HUES64 (cell line): ENCODE measurements around the gene EIF2S3. TPM values are rescaled to one million over a fixed set of nuclear protein-coding genes. Genes with fewer than 3 reads are reported as not detected.

Experiments used
- H3K27ac ChIP-seq: 2 replicates; pipeline ENCODE4 v1.7.0; 2013; ENCODE audit warnings: low read depth, low read length, inconsistent platforms
- H3K27me3 ChIP-seq: 2 replicates; pipeline ENCODE4 v1.6.1; 2013; ENCODE audit warnings: mild to moderate bottlenecking, low read length; ENCODE audit not compliant: insufficient read depth
- H3K36me3 ChIP-seq: 2 replicates; pipeline ENCODE4 v1.6.1; 2013; ENCODE audit warnings: mild to moderate bottlenecking, low read length; ENCODE audit not compliant: insufficient read depth
- H3K4me1 ChIP-seq: 2 replicates; pipeline ENCODE4 v1.6.1; 2013; ENCODE audit warnings: mild to moderate bottlenecking, low read length, moderate library complexity; ENCODE audit not compliant: insufficient read depth
- H3K4me3 ChIP-seq: 2 replicates; pipeline ENCODE4 v1.5.1; 2013; ENCODE audit warnings: mild to moderate bottlenecking, low read length, moderate library complexity
- H3K9ac ChIP-seq: 2 replicates; pipeline ENCODE4 v1.6.1; 2013; ENCODE audit warnings: mild to moderate bottlenecking, low read depth, low read length
- H3K9me3 ChIP-seq: 2 replicates; pipeline ENCODE4 v1.6.1; 2013; ENCODE audit warnings: low read depth, low read length; ENCODE audit not compliant: insufficient read depth
- WGBS: fragments of 150-250, 120-280 bp; methylation state at CpG from one replicate; pipeline ENCODE4 v1.1.7; 2013; ENCODE audit warnings: missing lambda C conversion rate; 5-methylcytosine and 5-hydroxymethylcytosine counted together
- polyA plus RNA-seq, 2 experiments: library from polyadenylated mRNA; stranded (reverse); fragments of 50-300 nt; gene quantifications; one replicate each; pipeline ENCODE4 v1.2.3, GENCODE V29; 2013

The EIF2S3 gene
- 115 TPM for polyA plus RNA-seq (2013, experiment 1 of 2)
- 117 TPM for polyA plus RNA-seq (2013, experiment 2 of 2)

- H3K9ac ChIP-seq: no peak within 1 kb of the TSS; the same call in 1 of the 2 replicates
- no peaks in the 10 kb centered on the region for H3K27me3 ChIP-seq
- under 1% methylated on average over 50 of the region's 57 CpGs for WGBS
- peak within 1 kb of the TSS; percentile 57; the same call in 1 of the 2 replicates for H3K27ac ChIP-seq
- no peaks in the 10 kb centered on the region for H3K4me1 ChIP-seq
- H3K4me3 ChIP-seq: no peak within 1 kb of the TSS
- peaks cover 21% of the 10 kb centered on the region for H3K36me3 ChIP-seq
- H3K9me3 ChIP-seq: no peaks in the 10 kb centered on the region
Observed at GRCh38 chrX:24054182-24055042, at the start of gene EIF2S3. TSS of gene EIF2S3 (plus strand) at chrX:24054956. CDS start at chrX:24054969, 13 bp downstream.

GRCh38 chrX:24005028-24005427 is 49.7 kb upstream of the EIF2S3 start:
- Histone ChIP-seq H3K4me3 (no peak overlapping the region), H3K27ac (no peak overlapping the region), H3K4me1 (no peaks in the 10 kb centered on the region), H3K9me3 (no peaks in the 10 kb centered on the region), H3K9ac (no peak overlapping the region), H3K36me3 (peaks cover 28% of the 10 kb centered on the region), H3K27me3 (no peaks in the 10 kb centered on the region)
- 90% methylated on average over 1 of the region's 1 CpG for WGBS

- no peak overlapping the region for H3K27ac ChIP-seq
- H3K4me3 ChIP-seq: no peak overlapping the region
- H3K36me3 ChIP-seq: peaks cover 24% of the 10 kb centered on the region
- no peaks in the 10 kb centered on the region for H3K9me3 ChIP-seq
- no peaks in the 10 kb centered on the region for H3K27me3 ChIP-seq
- WGBS: 95% methylated on average over 9 of the region's 9 CpGs
- H3K9ac ChIP-seq: no peak overlapping the region
- no peaks in the 10 kb centered on the region for H3K4me1 ChIP-seq
Observed at GRCh38 chrX:24005867-24006266, 48.9 kb upstream of the EIF2S3 start.

GRCh38 chrX:24012266-24012665 is 42.5 kb upstream of the EIF2S3 start:
- Histone ChIP-seq H3K27me3 (no peaks in the 10 kb centered on the region), H3K9me3 (no peaks in the 10 kb centered on the region), H3K27ac (no peak overlapping the region), H3K36me3 (no peaks in the 10 kb centered on the region), H3K9ac (no peak overlapping the region), H3K4me3 (no peak overlapping the region), H3K4me1 (no peaks in the 10 kb centered on the region)
- WGBS: 100% methylated on average over 1 of the region's 1 CpG

GRCh38 chrX:24014388-24015018 is 40.3 kb upstream of the EIF2S3 start:
- no peaks in the 10 kb centered on the region for H3K36me3 ChIP-seq
- no peak overlapping the region for H3K4me3 ChIP-seq
- H3K27ac ChIP-seq: no peak overlapping the region
- no peaks in the 10 kb centered on the region for H3K27me3 ChIP-seq
- WGBS: 85% methylated on average over 4 of the region's 5 CpGs
- H3K9me3 ChIP-seq: no peaks in the 10 kb centered on the region
- no peak overlapping the region for H3K9ac ChIP-seq
- no peaks in the 10 kb centered on the region for H3K4me1 ChIP-seq

GRCh38 chrX:24017674-24018073 is 37.1 kb upstream of the EIF2S3 start:
- Histone ChIP-seq H3K4me3 (no peak overlapping the region), H3K27ac (no peak overlapping the region), H3K27me3 (no peaks in the 10 kb centered on the region), H3K9me3 (no peaks in the 10 kb centered on the region), H3K9ac (no peak overlapping the region), H3K36me3 (no peaks in the 10 kb centered on the region), H3K4me1 (no peaks in the 10 kb centered on the region)
- 93% methylated on average over 9 of the region's 9 CpGs for WGBS

GRCh38 chrX:24018809-24019208 is 35.9 kb upstream of the EIF2S3 start:
- H3K4me3 ChIP-seq: no peak overlapping the region
- no peak overlapping the region for H3K27ac ChIP-seq
- 89% methylated on average over 3 of the region's 4 CpGs for WGBS
- no peaks in the 10 kb centered on the region for H3K4me1 ChIP-seq
- H3K9ac ChIP-seq: no peak overlapping the region
- no peaks in the 10 kb centered on the region for H3K9me3 ChIP-seq
- H3K27me3 ChIP-seq: no peaks in the 10 kb centered on the region
- no peaks in the 10 kb centered on the region for H3K36me3 ChIP-seq

GRCh38 chrX:24019448-24019847 is 35.3 kb upstream of the EIF2S3 start:
- Histone ChIP-seq H3K4me3 (no peak overlapping the region), H3K27ac (no peak overlapping the region), H3K4me1 (no peaks in the 10 kb centered on the region), H3K36me3 (no peaks in the 10 kb centered on the region), H3K9ac (no peak overlapping the region), H3K9me3 (no peaks in the 10 kb centered on the region), H3K27me3 (0 out of 2 replicates have a peak, but pooled peaks cover 3% of the 10 kb centered on the region)
- 95% methylated on average over 4 of the region's 7 CpGs for WGBS

- Histone ChIP-seq H3K9me3 (no peaks in the 10 kb centered on the region), H3K27ac (no peak overlapping the region), H3K27me3 (0 out of 2 replicates have a peak, but pooled peaks cover 3% of the 10 kb centered on the region), H3K36me3 (no peaks in the 10 kb centered on the region), H3K4me1 (no peaks in the 10 kb centered on the region), H3K9ac (no peak overlapping the region), H3K4me3 (no peak overlapping the region)
- 85% methylated on average over 2 of the region's 3 CpGs for WGBS
Observed at GRCh38 chrX:24020306-24020876, 34.4 kb upstream of the EIF2S3 start.

GRCh38 chrX:24023544-24023943 is 31.2 kb upstream of the EIF2S3 start:
- no CpG with 5 or more reads among the region's 1 CpG for WGBS
- no peak overlapping the region for H3K27ac ChIP-seq

More at GRCh38 chrX:24023544-24023943, 31.2 kb upstream of the EIF2S3 start:
- peaks cover 18% of the 10 kb centered on the region for H3K27me3 ChIP-seq
- no peaks in the 10 kb centered on the region for H3K4me1 ChIP-seq
- peak overlapping the region; percentile 73 for H3K9ac ChIP-seq
- H3K36me3 ChIP-seq: no peaks in the 10 kb centered on the region
- H3K4me3 ChIP-seq: peak overlapping the region; percentile 88
- H3K9me3 ChIP-seq: no peaks in the 10 kb centered on the region
